GM21619 (cell line): Measurements from ENCODE around the gene PGAP3.

Experiments used
- ATAC-seq: cut with Tn5 transposase; IDR thresholded peaks from one replicate; pipeline ENCODE4 v1.9.1; 2021; ENCODE audit not compliant: unreplicated experiment

Gene PGAP3

GRCh38 chr17:39639566-39640458 is 48.0 kb downstream of the PGAP3 start:
- no peak for ATAC-seq

GRCh38 chr17:39639043-39639442 is 48.8 kb downstream of the PGAP3 start:
- no peak for ATAC-seq

GRCh38 chr17:39638317-39638716 is 49.5 kb downstream of the PGAP3 start:
- no peak for ATAC-seq

- ATAC-seq = peak; percentile 74
Measured at GRCh38 chr17:39636927-39637736, 50.7 kb downstream of the PGAP3 start, which contains the start of gene STARD3. STARD3 (plus strand) TSS chr17:39637144; CDS start chr17:39653532, 16,388 bp downstream.

- ATAC-seq = peak; percentile 8
Measured at GRCh38 chr17:39636587-39636926, 51.3 kb downstream of the PGAP3 start.

GRCh38 chr17:39635614-39636176 is 52.2 kb downstream of the PGAP3 start:
- no peak for ATAC-seq

- no peak for ATAC-seq
Measured at GRCh38 chr17:39634384-39634871, 53.4 kb downstream of the PGAP3 start.

GRCh38 chr17:39633570-39634183 is 54.2 kb downstream of the PGAP3 start:
- ATAC-seq = no peak

- ATAC-seq = no peak
Measured at GRCh38 chr17:39632153-39632941, 55.5 kb downstream of the PGAP3 start.

- no peak for ATAC-seq
Measured at GRCh38 chr17:39631403-39631802, 56.5 kb downstream of the PGAP3 start.

GRCh38 chr17:39629898-39630297 is 58.0 kb downstream of the PGAP3 start:
- ATAC-seq = no peak

GRCh38 chr17:39629494-39629880 is 58.4 kb downstream of the PGAP3 start:
- no peak for ATAC-seq

- no peak for ATAC-seq
Measured at GRCh38 chr17:39628655-39629493, 59.0 kb downstream of the PGAP3 start.

- no peak for ATAC-seq
Measured at GRCh38 chr17:39627712-39628516, 59.9 kb downstream of the PGAP3 start.

GRCh38 chr17:39627047-39627711 is 60.7 kb downstream of the PGAP3 start:
- ATAC-seq = no peak

- ATAC-seq = no peak
Measured at GRCh38 chr17:39626171-39627046, 61.4 kb downstream of the PGAP3 start, which contains the start of gene PPP1R1B. PPP1R1B (plus strand) TSS chr17:39626952; CDS start chr17:39627393, 441 bp downstream.
